ENCODE data around the gene OSBPL2.

Gene OSBPL2

DNA sequence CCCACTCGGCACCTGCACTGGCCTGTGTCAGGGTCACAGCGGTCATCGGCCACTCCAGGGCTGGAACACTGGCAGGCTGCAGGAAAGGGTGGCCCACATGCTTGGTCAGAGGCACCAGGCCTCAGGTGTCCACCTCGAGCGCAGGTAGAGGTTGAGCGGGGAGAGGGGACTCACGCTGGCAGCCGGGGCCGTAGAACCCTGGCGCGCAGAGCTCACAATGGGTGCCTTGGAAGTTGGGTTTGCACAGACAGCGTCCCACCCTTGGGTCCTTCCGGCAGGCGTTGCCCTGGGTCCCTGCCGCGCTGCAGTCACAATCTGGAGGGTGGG is 99.9 kb downstream of the OSBPL2 start:
- no peak overlapping the region for H3K4me3 ChIP-seq (ENCODE audit: control insufficient read depth, low read depth, low read length)
- no peak for DNase-seq (ENCODE audit: low read depth)
- TF ChIP-seq, protein P1, sequence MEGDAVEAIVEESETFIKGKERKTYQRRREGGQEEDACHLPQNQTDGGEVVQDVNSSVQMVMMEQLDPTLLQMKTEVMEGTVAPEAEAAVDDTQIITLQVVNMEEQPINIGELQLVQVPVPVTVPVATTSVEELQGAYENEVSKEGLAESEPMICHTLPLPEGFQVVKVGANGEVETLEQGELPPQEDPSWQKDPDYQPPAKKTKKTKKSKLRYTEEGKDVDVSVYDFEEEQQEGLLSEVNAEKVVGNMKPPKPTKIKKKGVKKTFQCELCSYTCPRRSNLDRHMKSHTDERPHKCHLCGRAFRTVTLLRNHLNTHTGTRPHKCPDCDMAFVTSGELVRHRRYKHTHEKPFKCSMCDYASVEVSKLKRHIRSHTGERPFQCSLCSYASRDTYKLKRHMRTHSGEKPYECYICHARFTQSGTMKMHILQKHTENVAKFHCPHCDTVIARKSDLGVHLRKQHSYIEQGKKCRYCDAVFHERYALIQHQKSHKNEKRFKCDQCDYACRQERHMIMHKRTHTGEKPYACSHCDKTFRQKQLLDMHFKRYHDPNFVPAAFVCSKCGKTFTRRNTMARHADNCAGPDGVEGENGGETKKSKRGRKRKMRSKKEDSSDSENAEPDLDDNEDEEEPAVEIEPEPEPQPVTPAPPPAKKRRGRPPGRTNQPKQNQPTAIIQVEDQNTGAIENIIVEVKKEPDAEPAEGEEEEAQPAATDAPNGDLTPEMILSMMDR (IDR thresholded peaks at IDR 0.05; ENCODE audit: control insufficient read depth, insufficient read depth, low read depth, low read length, missing control alignments): no peak

DNA sequence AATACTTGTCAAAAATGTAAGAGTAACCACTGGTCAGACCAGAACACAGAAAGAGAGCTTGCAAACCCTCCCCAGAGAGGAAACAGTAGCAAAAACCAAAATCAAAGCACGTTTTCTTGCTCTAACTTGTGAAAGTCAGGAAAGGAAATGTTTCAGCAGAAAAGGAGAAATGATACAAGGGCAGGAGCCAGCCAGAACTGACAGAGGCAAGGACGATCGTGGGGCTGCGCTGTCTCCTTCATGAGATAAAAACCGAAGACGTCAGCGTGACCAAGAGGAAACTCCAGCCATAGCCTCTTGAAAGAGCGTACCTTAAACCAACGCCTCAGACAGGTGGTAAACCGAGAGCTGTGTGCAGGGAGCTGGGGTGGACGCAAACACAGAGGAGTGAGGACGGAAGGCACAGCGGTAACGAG is 101.3 kb downstream of the OSBPL2 start:
- TF ChIP-seq, protein P1 (IDR thresholded peaks at IDR 0.05; ENCODE audit: control insufficient read depth, insufficient read depth, low read depth, low read length, missing control alignments): no peak
- H3K4me3 ChIP-seq (ENCODE audit: control insufficient read depth, low read depth, low read length): no peak overlapping the region
- DNase-seq (ENCODE audit: low read depth): no peak

DNA sequence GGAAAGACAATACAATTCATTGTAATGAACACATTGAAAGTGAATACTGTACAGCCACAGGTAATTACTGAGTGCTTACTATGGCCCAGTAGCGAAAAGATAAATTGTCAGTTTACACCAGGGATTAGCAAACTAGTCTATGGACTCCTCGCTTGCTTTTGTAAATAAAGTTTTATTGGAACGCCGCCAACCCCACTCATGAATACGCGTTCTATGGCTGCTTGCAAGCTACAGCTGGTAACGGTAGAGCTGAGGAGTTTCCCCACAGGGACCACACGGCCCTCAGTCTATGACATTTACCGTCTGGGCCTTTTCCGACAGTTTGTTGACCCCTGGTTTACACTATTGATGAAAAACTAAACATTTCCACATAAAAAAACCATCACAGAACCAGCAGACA is 104.6 kb downstream of the OSBPL2 start:
- TF ChIP-seq, protein P1 (IDR thresholded peaks at IDR 0.05; ENCODE audit: control insufficient read depth, insufficient read depth, low read depth, low read length, missing control alignments): no peak
- DNase-seq (ENCODE audit: low read depth): no peak
- no peak overlapping the region for H3K4me3 ChIP-seq (ENCODE audit: control insufficient read depth, low read depth, low read length)

DNA sequence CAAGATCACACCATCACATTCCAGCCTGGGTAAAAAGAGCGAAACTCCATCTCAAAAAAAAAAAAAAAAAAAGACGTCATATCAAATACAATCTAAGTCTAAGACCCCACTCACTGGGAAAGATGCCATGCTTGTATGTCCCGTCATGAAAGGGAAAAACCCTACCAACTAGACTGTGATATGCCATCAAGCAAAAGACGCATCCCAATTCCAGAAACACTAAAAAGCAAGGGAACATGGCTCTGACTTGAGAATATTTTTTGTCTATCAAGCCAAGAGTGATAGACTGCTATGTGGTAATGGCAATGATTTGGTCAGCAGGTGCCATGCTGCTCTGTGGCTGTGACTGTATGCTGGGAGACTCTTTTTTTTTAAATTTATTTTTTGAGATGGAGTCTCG is 105.8 kb downstream of the OSBPL2 start:
- TF ChIP-seq, protein P1 (IDR thresholded peaks at IDR 0.05; ENCODE audit: control insufficient read depth, insufficient read depth, low read depth, low read length, missing control alignments): no peak
- no peak overlapping the region for H3K4me3 ChIP-seq (ENCODE audit: control insufficient read depth, low read depth, low read length)
- DNase-seq (ENCODE audit: low read depth): no peak

DNA sequence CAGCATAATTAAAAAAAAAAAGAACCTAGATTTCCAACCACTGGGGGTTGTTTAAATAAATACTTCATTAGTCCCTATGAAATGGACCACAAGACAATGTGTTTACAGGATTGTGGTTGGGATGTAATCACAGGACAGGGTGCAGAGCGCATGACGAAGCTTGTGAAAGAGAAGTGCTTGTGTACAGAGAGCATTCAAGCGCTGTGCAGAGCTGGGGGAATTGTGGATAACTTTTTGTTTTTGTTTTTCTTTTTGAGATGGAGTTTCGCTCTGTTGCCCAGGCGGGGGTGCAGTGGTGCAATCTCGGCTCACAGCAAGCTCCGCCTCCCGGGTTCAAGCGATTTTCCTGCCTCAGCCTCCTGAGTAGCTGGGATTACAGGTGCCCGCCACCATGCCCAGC is 106.5 kb downstream of the OSBPL2 start:
- TF ChIP-seq, protein P1 (IDR thresholded peaks at IDR 0.05; ENCODE audit: control insufficient read depth, insufficient read depth, low read depth, low read length, missing control alignments): no peak
- no peak for DNase-seq (ENCODE audit: low read depth)
- H3K4me3 ChIP-seq (ENCODE audit: control insufficient read depth, low read depth, low read length): no peak overlapping the region
